Progenitor cell of endocrine pancreas (in vitro differentiated cells): ENCODE measurements around the gene EEIG1. TPM values are rescaled to one million over a fixed set of nuclear protein-coding genes. Genes with fewer than 3 reads are reported as not detected.
A peak's percentile ranks its signal among the peaks of the same experiment; 100 is the strongest.

Source experiments
- DNase-seq: peaks from one replicate; pipeline ENCODE4 v3.0.0; 2021; ENCODE audit warnings: low spot score; ENCODE audit not compliant: unreplicated experiment
- H3K27ac Mint-ChIP-seq: 2 replicates; pipeline ENCODE4 v1.8.0; 2021; ENCODE audit warnings: mild to moderate bottlenecking, moderate library complexity, mixed read lengths
- H3K27me3 Mint-ChIP-seq: 2 replicates; pipeline ENCODE4 v1.8.0; 2021; ENCODE audit warnings: mixed read lengths
- H3K36me3 Mint-ChIP-seq: 2 replicates; pipeline ENCODE4 v1.8.0; 2022; ENCODE audit warnings: mixed read lengths; ENCODE audit not compliant: insufficient read depth
- H3K4me1 Mint-ChIP-seq: 2 replicates; pipeline ENCODE4 v1.8.0; 2021; ENCODE audit warnings: low read depth, mixed read lengths
- H3K4me3 Mint-ChIP-seq: 2 replicates; pipeline ENCODE4 v1.8.0; 2021; ENCODE audit warnings: low read depth, mild to moderate bottlenecking, moderate library complexity, mixed read lengths
- H3K9me3 Mint-ChIP-seq: 2 replicates; pipeline ENCODE4 v1.8.0; 2021; ENCODE audit warnings: low read depth, mixed read lengths
- total RNA-seq: library from RNA; stranded (reverse); gene quantifications from 2 replicates; pipeline ENCODE4 v1.2.1, GENCODE V29; 2021
- TF ChIP-seq, protein P1 (sequence below): fragments of 200-600 bp; sonication (generic); IDR thresholded peaks from one replicate; pipeline ENCODE4 v1.5.0; 2021; ENCODE audit warnings: antibody characterized with exemption, mild to moderate bottlenecking; ENCODE audit not compliant: unreplicated experiment

The EEIG1 gene
- total RNA-seq, 1 donor from 2014 or later, result 48.2 TPM

DNA sequence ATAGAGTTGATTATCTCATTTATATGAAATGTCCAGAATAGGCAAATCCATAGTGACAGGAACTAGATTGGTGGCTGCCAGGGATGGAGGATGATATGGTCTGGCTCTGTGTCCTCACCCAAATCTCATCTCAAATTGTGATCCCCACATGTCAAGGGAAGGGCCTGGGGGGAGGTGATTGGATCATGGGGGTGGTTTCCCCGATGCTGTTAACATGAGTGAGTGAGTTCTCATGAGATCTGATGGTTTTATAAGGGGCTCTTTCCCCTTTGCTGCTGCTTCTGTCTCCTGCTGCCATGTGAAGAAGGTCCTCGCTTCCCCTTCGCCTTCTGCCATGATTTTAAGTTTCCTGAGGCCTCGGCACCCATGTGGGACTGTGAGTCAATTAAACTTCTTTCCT is 21.4 kb downstream of the EEIG1 start:
- H3K36me3 Mint-ChIP-seq, result peaks cover 5% of the 10 kb centered on the region
- H3K4me3 Mint-ChIP-seq, result no peak overlapping the region
- H3K9me3 Mint-ChIP-seq, result peaks cover 2% of the 10 kb centered on the region
- H3K27me3 Mint-ChIP-seq, result no peaks in the 10 kb centered on the region
- no peak for DNase-seq
- TF ChIP-seq, protein P1, sequence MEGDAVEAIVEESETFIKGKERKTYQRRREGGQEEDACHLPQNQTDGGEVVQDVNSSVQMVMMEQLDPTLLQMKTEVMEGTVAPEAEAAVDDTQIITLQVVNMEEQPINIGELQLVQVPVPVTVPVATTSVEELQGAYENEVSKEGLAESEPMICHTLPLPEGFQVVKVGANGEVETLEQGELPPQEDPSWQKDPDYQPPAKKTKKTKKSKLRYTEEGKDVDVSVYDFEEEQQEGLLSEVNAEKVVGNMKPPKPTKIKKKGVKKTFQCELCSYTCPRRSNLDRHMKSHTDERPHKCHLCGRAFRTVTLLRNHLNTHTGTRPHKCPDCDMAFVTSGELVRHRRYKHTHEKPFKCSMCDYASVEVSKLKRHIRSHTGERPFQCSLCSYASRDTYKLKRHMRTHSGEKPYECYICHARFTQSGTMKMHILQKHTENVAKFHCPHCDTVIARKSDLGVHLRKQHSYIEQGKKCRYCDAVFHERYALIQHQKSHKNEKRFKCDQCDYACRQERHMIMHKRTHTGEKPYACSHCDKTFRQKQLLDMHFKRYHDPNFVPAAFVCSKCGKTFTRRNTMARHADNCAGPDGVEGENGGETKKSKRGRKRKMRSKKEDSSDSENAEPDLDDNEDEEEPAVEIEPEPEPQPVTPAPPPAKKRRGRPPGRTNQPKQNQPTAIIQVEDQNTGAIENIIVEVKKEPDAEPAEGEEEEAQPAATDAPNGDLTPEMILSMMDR, result no peak
- peaks cover 19% of the 10 kb centered on the region for H3K4me1 Mint-ChIP-seq
- no peak overlapping the region for H3K27ac Mint-ChIP-seq

DNA sequence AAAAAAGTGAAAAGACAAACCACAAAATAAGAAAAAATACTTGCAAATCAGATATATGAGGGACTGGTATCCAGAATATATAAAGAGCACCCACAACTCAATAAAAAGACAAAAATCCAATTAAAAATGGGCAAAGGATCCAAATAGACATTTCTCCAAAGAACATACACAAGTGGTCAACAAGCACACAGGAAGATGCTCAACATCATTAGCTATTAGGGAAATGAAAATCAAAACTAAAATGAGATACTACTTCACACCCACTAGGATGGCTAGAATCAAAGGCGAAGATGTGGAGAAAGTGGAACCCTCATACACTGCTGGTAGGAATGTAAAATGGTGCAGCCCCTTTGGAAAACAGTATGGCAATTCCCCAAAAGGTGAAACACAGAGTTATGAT is 22.1 kb downstream of the EEIG1 start:
- Mint-ChIP-seq H3K27ac (no peak overlapping the region), H3K27me3 (no peaks in the 10 kb centered on the region), H3K36me3 (peaks cover 5% of the 10 kb centered on the region), H3K4me3 (no peak overlapping the region), H3K4me1 (peaks cover 19% of the 10 kb centered on the region), H3K9me3 (peaks cover 2% of the 10 kb centered on the region)
- TF ChIP-seq, protein P1, result no peak
- DNase-seq, result no peak

DNA sequence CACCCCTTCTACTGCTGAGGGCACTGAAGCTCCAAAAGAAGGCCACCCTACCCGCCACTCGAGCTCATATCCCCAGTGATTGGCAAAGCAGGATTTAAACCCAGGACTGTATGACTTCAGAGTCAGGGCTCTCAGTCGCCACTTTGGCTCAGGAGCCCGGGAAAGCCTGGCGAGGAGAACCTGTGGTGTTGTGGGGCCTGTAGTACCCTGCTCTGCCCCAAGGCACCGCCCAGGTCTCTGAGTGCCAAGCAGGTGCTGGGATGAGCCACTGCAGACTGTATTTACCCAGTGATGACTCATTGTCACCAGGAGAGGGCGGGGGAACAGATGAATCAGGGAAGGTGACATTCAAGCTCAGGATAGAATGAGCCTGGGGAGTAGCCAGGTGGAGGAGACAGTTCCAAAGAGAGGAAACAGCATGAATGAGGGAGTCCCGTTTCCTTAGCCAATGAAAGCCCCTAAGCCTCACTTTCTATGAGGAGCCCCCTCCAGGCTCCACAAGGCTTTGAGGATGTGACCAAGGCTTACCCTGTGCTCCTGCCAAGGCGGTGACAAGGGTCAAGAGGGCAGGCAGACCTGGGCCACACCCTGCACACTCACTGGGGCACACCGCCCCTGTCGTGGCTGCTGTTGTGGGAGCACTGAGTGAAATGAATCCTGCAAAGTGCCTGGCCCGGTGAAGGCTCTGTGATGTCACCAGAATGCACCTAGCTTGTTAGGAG is 25.3 kb downstream of the EEIG1 start:
- Mint-ChIP-seq H3K4me3 (no peak overlapping the region), H3K27ac (no peak overlapping the region), H3K4me1 (peaks cover 22% of the 10 kb centered on the region), H3K9me3 (peaks cover 2% of the 10 kb centered on the region), H3K36me3 (peaks cover 5% of the 10 kb centered on the region), H3K27me3 (no peaks in the 10 kb centered on the region)
- TF ChIP-seq, protein P1, result peak; percentile 41
- no peak for DNase-seq

DNA sequence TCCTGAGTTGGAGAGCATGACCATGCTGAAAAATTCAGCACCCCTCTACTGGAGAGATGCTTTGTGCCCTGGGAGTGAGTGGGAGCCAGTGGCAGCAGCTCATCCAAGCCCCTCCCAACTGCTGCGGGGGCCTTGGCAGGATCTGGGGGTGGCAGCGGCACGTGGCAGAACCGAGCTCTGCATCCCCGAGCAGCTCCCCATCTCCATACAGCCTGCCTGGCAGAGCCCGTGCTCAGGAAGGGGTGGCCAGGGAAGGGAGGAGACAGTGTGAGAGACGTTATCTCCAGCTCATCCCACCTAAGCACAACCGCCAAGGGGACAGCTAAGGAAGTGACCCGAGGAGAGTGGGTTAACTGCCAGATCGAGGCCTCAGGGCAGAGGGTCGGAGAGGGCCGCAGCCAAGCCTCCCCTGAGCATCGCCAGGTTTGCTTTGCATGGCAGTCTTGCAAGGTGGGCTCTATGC is 25.9 kb downstream of the EEIG1 start:
- no peak overlapping the region for H3K27ac Mint-ChIP-seq
- peaks cover 2% of the 10 kb centered on the region for H3K9me3 Mint-ChIP-seq
- peaks cover 5% of the 10 kb centered on the region for H3K36me3 Mint-ChIP-seq
- TF ChIP-seq, protein P1, result no peak
- H3K4me3 Mint-ChIP-seq, result no peak overlapping the region
- peaks cover 22% of the 10 kb centered on the region for H3K4me1 Mint-ChIP-seq
- no peak for DNase-seq
- no peaks in the 10 kb centered on the region for H3K27me3 Mint-ChIP-seq

DNA sequence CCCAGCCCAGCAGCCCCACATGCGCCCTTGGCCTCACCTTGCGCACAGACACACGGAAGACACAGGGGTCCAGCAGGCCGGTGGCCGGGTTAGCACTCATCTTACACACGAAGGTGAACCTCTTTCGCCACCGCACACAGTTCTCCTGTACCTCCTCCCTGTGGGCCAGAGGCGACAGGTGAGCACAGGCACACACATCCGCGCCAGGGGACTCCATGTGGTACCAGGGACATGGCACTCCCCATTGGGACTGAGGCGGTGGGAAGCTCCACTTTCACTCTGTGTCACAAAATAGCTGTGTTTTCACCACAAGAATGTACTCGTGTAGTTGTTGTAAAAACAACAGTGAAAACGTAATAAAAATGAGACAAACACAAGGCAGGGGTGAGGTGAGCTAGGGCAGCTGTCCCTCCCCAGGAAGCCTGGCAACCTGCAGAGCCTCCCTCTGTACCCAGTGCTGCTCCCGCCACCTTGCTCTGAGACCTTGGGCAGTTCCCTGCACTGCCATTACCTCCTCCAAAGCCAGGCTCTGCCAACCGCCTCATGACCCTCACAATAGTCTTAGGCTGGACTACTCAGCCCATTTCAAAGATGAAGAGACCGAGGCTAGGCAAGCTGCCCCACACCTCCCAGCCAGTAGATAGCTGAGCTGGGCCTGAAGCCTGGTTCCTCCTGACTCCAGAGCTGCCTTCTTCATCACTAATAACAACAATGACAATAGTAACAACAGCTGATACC is 26.9 kb downstream of the EEIG1 start:
- TF ChIP-seq, protein P1, result no peak
- no peak overlapping the region for H3K4me3 Mint-ChIP-seq

More for the DNA sequence above, 26.9 kb downstream of the EEIG1 start:
- peaks cover 22% of the 10 kb centered on the region for H3K4me1 Mint-ChIP-seq
- no peak for DNase-seq
- no peaks in the 10 kb centered on the region for H3K27me3 Mint-ChIP-seq
- H3K27ac Mint-ChIP-seq, result no peak overlapping the region
- peaks cover 2% of the 10 kb centered on the region for H3K9me3 Mint-ChIP-seq
- H3K36me3 Mint-ChIP-seq, result peaks cover 5% of the 10 kb centered on the region
